Ramos (cell line): ENCODE results near the gene AATK.

Experiments used
- in situ Hi-C: fragments of 300-500 bp; cut with MboI; formaldehyde crosslinking; loops from one replicate; pipeline ENCODE4 v1.14.3; 2022; ENCODE audit warnings: low sequenced_read_pairs; ENCODE audit not compliant: unreplicated experiment

Gene AATK

GRCh38 chr17:81197409-81197795 lies 31.4 kb upstream of the AATK start:
- in situ Hi-C loops: no loop called here

GRCh38 chr17:81196505-81197408 lies 30.7 kb upstream of the AATK start:
- in situ Hi-C loops: no loop called here

- in situ Hi-C loops: no loop called here
Observed at GRCh38 chr17:81195941-81196495, 30.0 kb upstream of the AATK start.

GRCh38 chr17:81194941-81195901 lies 29.2 kb upstream of the AATK start:
- in situ Hi-C loops: no loop called here

GRCh38 chr17:81194225-81194760 lies 28.3 kb upstream of the AATK start:
- in situ Hi-C loops: no loop called here

GRCh38 chr17:81193470-81194224 lies 27.6 kb upstream of the AATK start:
- in situ Hi-C loops: no loop called here

- in situ Hi-C loops: no loop called here
Observed at GRCh38 chr17:81193051-81193410, 27.0 kb upstream of the AATK start.

GRCh38 chr17:81192386-81193050 lies 26.5 kb upstream of the AATK start:
- in situ Hi-C loops: no loop called here

- in situ Hi-C loops: no loop called here
Observed at GRCh38 chr17:81191646-81192045, 25.6 kb upstream of the AATK start.

GRCh38 chr17:81191116-81191515 lies 25.1 kb upstream of the AATK start:
- in situ Hi-C loops: no loop called here

GRCh38 chr17:81190591-81190990 lies 24.6 kb upstream of the AATK start:
- in situ Hi-C loops: no loop called here

- in situ Hi-C loops: no loop called here
Observed at GRCh38 chr17:81189670-81190530, 23.9 kb upstream of the AATK start.

- in situ Hi-C loops: no loop called here
Observed at GRCh38 chr17:81189016-81189415, 23.0 kb upstream of the AATK start.

GRCh38 chr17:81188491-81188840 lies 22.4 kb upstream of the AATK start:
- in situ Hi-C loops: no loop called here

GRCh38 chr17:81187586-81188490 lies 21.8 kb upstream of the AATK start:
- in situ Hi-C loops: no loop called here

- in situ Hi-C loops: no loop called here
Observed at GRCh38 chr17:81187120-81187519, 21.1 kb upstream of the AATK start.

- in situ Hi-C loops: no loop called here
Observed at GRCh38 chr17:81186203-81186602, 20.2 kb upstream of the AATK start.

- in situ Hi-C loops: no loop called here
Observed at GRCh38 chr17:81184555-81184954, 18.5 kb upstream of the AATK start.
